ENCODE results near the gene SELPLG.

The SELPLG gene

GRCh38 chr12:108604208-108604941 is 29.3 kb downstream of the SELPLG start:
- no peak overlapping the region for H3K27ac ChIP-seq (replicated peaks)
- no peak for TF ChIP-seq CTCF (IDR thresholded peaks at IDR 0.05; ENCODE audit: insufficient read depth, low read length)
- no peak for TF ChIP-seq GABPA (IDR thresholded peaks at IDR 0.05; ENCODE audit: low read depth)
- no peak for TF ChIP-seq POLR2AphosphoS5 (IDR thresholded peaks at IDR 0.05; ENCODE audit: low read depth)
- TF ChIP-seq, protein P1, sequence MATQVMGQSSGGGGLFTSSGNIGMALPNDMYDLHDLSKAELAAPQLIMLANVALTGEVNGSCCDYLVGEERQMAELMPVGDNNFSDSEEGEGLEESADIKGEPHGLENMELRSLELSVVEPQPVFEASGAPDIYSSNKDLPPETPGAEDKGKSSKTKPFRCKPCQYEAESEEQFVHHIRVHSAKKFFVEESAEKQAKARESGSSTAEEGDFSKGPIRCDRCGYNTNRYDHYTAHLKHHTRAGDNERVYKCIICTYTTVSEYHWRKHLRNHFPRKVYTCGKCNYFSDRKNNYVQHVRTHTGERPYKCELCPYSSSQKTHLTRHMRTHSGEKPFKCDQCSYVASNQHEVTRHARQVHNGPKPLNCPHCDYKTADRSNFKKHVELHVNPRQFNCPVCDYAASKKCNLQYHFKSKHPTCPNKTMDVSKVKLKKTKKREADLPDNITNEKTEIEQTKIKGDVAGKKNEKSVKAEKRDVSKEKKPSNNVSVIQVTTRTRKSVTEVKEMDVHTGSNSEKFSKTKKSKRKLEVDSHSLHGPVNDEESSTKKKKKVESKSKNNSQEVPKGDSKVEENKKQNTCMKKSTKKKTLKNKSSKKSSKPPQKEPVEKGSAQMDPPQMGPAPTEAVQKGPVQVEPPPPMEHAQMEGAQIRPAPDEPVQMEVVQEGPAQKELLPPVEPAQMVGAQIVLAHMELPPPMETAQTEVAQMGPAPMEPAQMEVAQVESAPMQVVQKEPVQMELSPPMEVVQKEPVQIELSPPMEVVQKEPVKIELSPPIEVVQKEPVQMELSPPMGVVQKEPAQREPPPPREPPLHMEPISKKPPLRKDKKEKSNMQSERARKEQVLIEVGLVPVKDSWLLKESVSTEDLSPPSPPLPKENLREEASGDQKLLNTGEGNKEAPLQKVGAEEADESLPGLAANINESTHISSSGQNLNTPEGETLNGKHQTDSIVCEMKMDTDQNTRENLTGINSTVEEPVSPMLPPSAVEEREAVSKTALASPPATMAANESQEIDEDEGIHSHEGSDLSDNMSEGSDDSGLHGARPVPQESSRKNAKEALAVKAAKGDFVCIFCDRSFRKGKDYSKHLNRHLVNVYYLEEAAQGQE (IDR thresholded peaks at IDR 0.05; ENCODE audit: insufficient replicate concordance, low read depth) = no peak
- TF ChIP-seq SPI1 (IDR thresholded peaks at IDR 0.05; ENCODE audit: borderline replicate concordance, low read depth) = no peak
- no peaks in the 10 kb centered on the region for H3K27me3 ChIP-seq (ENCODE audit: insufficient read depth, poor library complexity, severe bottlenecking)
- no peak for DNase-seq (ENCODE audit: low read depth in 1 of 2, low spot score in 1 of 2)
- no peak overlapping the region for H3K4me3 ChIP-seq (replicated peaks; ENCODE audit: insufficient read depth, low read length)

DNA sequence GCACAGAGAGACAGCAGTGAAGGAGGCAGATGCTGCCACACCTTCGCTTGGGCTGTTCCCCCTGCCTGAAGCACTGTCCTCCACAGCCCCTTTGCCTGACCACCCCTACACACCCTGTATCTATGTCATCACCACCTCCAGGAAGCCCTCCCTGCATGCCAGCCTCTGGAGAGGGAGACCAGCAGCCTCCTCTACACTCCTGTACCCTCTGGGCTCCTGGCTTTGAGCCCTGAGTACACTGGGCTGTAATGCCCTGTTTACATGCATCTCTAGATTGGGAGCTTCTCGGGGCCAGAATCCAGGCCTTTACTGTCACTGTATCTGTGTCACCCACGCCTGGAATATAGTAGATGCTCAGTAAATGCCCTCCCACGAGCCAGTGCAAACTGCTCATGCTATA is 30.0 kb downstream of the SELPLG start:
- H3K27me3 ChIP-seq (ENCODE audit: insufficient read depth, poor library complexity, severe bottlenecking) = no peaks in the 10 kb centered on the region
- no peak overlapping the region for H3K4me3 ChIP-seq (replicated peaks; ENCODE audit: insufficient read depth, low read length)
- TF ChIP-seq POLR2AphosphoS5 (IDR thresholded peaks at IDR 0.05; ENCODE audit: low read depth) = no peak
- no peak for TF ChIP-seq GABPA (IDR thresholded peaks at IDR 0.05; ENCODE audit: low read depth)
- no peak for TF ChIP-seq SPI1 (IDR thresholded peaks at IDR 0.05; ENCODE audit: borderline replicate concordance, low read depth)
- no peak for TF ChIP-seq CTCF (IDR thresholded peaks at IDR 0.05; ENCODE audit: insufficient read depth, low read length)
- DNase-seq (ENCODE audit: low read depth in 1 of 2, low spot score in 1 of 2) = no peak
- no peak overlapping the region for H3K27ac ChIP-seq (replicated peaks)

- no peak for DNase-seq (ENCODE audit: low read depth in 1 of 2, low spot score in 1 of 2)
- TF ChIP-seq CTCF (IDR thresholded peaks at IDR 0.05; ENCODE audit: insufficient read depth, low read length) = no peak
- no peak for TF ChIP-seq SPI1 (IDR thresholded peaks at IDR 0.05; ENCODE audit: borderline replicate concordance, low read depth)
- no peak for TF ChIP-seq POLR2AphosphoS5 (IDR thresholded peaks at IDR 0.05; ENCODE audit: low read depth)
- TF ChIP-seq GABPA (IDR thresholded peaks at IDR 0.05; ENCODE audit: low read depth) = no peak
- TF ChIP-seq, protein P1 (IDR thresholded peaks at IDR 0.05; ENCODE audit: insufficient replicate concordance, low read depth) = no peak
- Histone ChIP-seq H3K27me3 (ENCODE audit: insufficient read depth, poor library complexity, severe bottlenecking) (no peaks in the 10 kb centered on the region), H3K4me3 (replicated peaks; ENCODE audit: insufficient read depth, low read length) (no peak overlapping the region), H3K27ac (replicated peaks) (no peak overlapping the region)
Measured at GRCh38 chr12:108602976-108603704, 30.6 kb downstream of the SELPLG start.
